ENCODE results near the gene MSGN1.
A peak's percentile ranks its signal among the peaks of the same experiment; 100 is the strongest.
"Not testable (repeated sequence)": the region's sequence is repeated elsewhere in the genome, so short reads cannot be mapped to it uniquely, and the experiment has no call there.

The MSGN1 gene

DNA sequence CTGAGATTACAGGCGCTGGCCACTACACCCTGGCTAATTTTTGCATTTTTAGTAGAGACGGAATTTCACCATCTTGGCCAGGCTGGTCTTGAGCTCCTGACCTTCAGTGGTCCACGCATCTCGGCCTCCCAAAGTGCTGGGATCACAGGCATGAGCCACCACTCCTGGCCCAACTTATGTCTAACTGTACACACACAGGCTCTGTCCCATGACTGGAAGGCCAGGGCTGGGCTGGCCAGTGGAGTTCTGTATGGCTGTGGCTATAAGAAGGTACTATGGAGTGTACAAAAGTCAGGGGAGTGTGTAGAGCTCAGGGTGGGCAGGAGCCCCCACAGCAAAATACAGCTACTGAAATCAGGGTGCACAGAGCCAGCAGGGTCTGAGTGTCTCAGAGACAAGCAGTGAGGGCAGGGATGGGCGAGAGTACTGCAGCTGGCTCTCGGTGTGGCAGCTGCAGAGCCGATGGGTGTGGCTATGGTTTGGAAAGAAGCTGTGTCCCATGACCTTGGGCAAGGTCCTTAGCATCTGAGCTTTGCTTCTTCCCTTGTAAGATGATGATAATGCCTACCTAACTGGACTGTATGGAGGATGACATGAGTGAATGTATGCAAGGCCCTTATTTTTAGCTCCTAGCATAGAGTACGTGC is 10.4 kb upstream of the MSGN1 start:
- no peak for DNase-seq (ENCODE audit: low spot score)

DNA sequence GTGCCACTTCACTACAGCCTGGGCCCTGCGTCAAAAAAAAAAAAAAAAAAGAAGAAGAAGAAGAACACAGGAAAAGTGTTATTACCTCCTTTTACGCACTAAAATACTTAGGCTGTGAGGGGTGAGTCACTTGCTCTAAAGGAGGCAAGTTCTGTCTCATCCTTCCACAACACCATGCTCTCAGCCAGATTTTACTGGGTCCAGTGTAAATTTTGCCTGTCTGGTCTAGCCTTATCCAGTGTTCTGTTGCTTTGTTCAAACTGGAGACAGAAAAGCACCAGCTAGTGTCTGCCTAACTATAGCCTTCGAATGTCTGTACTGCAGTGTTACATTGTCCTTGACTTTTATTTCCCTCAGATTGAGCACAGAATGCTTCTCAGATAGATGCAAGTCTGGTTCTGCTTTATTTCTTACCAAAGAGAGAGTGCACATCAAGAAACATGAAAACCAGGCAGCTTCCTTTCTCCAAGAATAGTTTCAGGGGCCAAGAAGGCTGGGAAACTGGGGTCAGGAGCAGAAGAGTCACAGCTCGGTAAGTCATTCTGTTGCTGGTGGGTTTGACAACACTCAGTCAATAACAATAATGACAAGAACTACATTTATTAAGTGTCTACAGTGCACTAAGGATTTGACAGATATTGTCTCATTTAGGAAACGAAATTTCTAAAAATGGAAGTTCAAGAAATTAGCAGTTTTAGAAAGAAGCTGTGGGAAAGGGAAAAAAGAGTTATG is 3.1 kb upstream of the MSGN1 start:
- no peak for DNase-seq (ENCODE audit: low spot score)

DNA sequence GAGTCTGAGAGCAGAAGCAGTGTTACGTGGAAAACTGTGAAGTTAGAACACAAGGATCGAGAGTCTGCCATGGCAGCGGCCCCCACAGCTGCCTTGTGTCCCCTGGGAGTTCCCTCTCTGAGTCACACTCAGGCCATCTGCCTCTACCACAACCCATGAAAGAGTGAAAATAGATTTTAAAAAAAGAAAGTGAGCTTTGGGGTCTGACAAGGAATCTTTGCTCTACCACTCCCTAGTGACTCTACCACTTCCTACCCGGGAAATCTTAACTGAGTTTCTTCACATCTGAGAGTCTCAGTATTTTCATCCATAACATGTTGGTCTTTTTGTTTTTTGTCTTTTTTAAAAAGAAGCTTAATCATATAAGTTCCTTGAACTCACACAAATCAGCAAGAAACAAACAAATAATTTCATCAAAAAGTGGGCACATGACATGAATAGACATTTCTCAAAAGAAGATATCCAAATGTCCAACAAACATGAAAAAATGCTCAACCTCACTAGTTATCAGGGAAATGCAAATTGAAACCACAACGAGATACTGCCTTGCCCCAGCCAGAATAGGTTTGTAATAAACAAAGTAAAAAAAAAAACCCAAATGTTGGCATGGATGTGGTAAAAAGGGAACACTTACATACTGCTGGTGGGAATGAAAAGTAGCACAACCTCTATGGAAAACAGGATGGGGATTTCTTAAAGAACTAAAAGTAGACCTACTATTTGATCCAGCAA is 2.4 kb upstream of the MSGN1 start:
- no peak for DNase-seq (ENCODE audit: low spot score)

DNA sequence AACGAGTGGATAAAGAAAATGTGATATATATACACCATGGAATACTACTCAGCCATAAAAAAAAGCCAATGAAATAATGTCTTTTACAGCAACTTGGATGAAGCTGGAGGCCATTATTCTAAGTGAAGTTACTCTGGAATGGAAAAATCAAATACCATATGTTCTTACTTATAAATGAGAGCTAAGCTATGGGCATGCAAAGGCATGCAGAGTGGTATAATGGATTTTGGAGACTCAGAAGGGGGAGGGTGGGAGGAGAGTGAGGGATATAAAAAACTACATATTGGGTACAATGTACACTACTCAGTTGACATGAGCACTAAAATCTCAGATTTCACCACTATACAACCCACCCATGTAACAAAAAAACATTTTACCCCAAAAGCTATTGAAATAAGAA is 1.7 kb upstream of the MSGN1 start:
- DNase-seq (ENCODE audit: low spot score): no peak

DNA sequence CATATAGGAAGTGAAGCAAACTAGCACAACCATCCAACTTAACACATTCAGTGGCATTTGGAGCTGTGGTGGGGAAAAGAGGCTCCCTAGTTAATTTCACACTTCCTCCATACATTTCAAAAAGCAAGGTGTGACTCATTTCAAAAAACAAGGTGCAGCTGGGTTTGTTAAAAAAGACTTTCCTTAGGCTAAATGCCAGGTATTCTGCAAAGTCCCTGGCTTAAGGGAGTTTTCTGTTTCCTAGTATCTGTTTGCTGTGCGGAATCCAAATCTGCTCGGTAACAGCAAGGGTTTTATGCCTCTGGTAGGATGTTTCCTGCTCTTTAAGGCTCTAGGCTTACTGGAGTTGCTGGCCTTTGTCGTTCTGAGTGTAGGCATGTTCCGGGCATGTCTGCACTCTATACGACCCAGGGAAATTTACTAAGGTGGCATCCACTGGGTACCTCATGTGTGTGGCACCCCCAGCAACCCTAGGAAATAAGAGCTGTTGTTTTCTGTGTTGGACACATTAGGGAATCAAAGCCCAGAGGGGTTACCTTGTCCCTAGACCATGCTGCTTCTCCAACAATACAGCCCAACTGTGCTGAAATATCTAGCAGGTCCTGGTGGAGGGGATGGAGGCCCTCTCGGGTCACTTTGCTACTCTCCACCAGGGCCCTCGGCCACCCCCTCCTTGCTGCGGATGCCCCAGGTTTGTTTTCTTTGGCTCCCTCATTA is 634 bp upstream of the MSGN1 start:
- no peak for DNase-seq (ENCODE audit: low spot score)

DNA sequence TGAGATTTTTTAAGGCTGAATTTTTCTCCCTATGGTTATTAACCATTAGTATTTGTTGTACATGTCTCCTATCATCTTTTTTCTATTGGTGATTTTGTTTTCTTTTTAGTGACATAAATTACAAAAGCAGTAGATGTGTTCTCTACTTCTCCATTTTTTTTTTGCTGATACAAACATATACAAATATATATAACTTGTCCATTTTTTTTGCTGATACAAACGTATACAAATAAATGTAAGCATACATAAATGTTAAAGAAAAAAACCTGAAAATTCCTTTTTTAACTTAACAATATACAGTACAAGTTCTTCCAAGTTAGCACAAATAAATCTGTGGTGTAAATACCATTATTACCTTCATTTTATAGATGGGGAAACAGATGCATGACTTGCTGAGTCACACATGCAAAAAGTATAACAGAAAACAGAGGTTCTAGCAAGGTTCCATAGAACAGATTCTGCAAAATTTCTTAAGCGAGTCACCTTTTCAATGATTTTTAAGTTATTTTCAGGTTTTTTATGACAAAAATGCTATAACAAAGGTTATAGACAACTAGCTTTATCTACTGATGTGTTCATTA is 2.1 kb downstream of the MSGN1 start:
- no peak for DNase-seq (ENCODE audit: low spot score)

DNA sequence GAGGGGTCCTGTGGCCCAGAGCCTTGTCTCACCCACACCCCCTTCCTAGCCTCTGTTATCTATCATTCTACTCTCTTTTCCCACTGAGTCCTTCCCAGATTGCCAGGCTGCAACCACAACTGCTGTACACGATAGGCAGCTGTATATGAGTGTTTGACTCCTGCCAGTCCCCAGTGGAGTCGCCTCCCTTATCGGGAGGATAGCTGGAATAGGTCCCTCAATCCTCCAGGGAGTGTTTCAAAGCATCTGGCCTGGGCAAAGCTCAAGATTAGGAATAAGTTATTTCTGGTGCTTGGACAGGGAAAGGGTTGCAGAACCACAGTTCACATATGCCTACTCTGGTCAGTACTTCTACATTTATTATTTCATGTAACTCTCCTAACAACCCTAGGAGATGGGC is 4.8 kb downstream of the MSGN1 start:
- no peak for DNase-seq (ENCODE audit: low spot score)

DNA sequence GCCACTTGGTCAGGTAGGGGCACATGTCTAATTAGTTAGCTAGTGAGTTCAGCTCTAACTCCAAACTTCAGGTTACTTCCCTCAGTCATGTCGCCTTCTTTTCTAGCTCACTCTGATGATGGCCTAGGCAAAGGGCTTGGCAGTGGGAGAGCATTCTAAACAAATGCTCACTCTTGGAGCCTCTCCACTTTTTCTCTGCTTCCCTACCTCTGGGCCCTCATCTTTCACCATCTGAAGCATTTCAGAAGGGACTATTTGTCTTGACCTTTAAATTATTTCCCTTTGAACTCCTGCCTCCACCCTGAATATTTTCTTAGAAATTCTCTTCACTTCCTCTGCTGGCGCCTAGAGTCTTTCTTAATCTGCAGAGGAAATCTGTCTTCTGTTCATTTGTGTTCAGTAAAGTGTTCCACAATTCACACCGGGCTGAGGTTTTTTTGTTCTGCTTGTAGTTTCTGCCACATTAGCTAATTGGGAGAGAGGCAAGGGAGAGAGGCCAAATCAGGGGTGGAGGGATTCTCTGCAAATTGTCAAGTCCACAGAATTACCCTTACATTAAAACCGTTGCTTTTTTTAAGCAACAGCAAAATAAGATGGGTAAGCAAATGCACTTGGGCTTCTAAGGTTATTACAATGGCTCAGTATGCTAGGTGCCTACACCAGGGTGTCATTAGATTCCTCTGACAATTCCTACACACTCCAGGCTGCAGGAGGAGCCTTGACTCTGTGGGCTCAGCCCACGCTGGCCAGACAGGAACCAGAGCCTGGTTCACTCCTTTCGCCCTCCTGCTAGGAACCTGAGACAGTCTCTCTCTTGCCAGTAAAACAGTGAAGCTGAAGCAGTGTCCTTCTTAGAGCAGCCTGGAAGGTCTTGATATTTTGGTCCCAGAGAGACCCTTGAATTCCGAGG is 5.5 kb downstream of the MSGN1 start:
- DNase-seq (ENCODE audit: low spot score): no peak

DNA sequence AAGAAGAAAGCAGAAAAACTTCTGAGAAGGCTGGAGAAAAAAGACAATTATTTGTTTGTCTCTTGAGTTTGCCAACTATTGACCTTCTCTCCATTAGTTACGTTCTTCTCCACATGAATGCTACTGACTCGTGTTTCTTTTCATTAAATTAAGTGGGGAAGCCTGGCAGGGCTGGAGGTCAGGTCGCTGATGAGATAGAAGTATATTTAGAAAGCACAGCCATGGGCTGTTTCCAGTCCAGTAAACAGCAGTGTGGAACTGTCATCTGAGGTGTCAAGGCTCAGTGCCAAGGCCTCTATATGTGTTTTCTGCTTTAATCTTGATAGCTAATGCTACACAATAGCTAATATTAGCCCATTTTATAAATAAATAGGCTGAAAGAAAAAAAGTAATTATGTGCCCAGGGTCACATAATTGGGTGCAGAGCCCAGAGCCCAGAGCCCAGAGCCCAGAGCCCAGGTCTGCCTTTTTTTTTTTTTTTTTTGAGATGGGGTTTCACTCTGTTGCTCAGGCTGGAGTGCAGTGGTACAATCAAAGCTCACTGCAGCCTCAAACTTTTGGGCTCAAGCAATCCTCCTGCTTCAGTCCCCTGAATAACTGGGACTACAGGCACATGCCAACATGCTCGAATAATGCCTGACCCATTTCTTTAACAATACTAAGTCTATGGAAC is 6.3 kb downstream of the MSGN1 start:
- no peak for DNase-seq (ENCODE audit: low spot score)

DNA sequence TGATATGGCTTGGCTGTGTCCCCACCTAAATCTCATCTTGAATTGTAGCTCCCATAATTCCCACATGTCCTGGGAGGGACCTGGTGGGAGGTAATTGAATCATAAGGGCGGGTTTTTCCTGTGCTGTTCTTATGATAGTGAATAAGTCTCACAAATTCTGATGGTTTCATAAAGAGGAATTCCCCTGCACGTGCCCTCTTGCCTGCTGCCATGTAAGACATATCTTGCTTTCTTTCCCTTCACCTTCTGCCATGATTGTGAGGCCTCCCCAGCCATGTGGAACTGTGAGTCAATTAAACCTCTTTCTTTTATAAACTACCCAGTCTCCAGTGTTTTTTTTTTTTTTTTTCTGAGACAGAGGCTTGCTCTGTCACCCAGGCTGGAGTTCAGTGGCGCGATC is 7.4 kb downstream of the MSGN1 start:
- DNase-seq (ENCODE audit: low spot score): not testable (repeated sequence)

DNA sequence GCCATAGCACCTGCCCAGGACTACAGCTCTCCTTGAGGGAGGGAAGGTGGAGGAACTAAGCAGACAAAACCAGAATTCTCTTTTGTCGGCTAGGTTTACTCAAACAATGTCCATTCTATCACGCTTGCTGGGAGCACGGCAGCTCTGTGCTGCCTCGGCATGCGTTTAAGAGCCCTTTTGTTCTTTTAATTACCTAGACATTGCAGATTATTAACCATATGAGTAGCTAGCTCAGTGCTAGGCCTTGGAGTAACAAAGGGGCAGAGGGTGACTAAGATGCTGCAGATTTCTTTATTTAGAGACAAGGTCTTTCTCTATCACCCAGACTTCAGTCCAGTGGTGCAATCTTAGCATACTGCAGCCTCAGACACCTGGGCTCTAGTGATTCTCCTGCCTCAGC is 11.1 kb downstream of the MSGN1 start:
- no peak for DNase-seq (ENCODE audit: low spot score)

DNA sequence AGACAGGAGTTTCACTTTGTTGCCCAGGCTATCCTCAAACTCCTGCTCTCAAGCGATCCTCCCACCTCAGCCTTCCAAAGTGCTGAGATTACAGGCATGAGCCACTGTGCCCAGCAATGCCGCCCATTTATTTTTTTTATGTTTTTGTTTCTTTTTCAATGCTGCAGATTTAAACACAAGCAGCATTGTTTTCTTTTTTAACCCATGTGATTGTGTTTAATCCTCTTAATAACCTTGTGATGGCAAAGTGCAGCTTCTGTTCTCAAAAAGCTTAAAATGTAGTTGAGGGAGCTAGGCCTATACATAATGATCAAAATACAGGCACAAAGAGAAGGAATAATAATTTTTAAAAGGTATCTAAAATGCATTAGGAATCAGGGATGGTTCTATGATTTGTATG is 11.5 kb downstream of the MSGN1 start:
- DNase-seq (ENCODE audit: low spot score): no peak

DNA sequence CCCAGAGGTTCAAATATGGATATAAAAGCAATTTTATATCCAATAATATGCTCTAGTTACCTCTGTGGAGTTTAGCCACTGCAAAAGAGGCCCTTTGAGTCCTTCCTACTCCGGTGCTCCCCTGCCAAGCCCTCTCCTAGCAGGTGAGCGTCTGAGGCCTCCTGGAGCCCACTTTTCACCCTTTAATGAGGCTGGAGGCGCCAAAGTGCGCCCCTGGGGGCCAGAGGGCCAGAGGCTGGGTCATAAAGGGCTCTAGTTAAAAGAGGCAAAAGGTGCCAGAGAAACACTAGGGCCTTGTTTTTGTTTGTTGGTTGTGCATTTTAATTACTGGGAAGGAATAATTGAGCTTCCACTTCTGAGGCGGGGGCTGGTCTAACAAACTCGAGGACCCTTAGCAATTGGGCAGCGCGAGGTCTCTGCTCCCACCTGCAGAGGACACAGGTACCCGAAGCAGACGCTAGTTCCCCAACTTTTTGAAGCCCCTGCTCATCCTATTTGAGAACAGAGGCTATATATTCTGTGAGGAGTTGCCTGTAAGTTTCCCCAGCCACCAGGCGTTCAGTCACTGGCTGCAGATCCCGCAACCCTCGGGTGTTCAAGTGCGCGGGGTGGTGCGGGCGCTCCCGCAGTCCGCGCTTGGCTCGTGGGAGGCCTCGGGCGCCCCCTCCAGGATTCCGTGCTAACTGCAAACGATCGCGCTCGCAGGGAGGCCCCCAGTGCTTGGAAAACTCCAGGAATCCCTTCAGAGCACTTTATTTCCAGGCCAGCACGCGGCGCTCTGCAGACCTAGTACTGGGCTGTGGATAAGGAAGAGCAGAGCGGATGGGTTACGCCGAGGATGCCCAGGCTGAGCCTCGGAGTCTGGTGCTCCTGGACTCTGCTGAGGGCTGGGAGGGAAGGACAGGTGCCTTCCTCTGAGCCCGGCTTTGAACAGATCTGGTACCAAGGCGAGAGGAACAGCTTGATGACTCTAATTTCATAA is 14.1 kb downstream of the MSGN1 start:
- peak; percentile 14 for DNase-seq (ENCODE audit: low spot score)

DNA sequence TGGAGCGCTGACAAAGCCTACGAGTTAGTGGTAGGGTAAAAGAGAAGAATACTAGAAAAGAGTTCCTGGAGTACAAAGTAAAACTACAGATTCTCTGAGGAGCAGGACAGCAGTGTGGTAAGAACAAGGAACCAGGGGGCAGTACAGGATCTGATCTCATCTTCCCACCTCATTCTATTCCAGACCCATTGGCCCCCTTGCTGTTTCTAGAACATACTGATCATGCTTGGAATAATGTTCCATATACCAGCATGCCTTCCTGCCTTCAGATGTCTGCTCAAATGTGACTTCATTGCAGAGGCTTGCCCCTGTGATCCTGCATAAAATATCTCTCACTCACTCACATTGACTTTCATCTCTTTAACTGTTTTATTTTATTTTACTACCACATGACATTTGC is 19.3 kb downstream of the MSGN1 start:
- DNase-seq (ENCODE audit: low spot score): no peak

DNA sequence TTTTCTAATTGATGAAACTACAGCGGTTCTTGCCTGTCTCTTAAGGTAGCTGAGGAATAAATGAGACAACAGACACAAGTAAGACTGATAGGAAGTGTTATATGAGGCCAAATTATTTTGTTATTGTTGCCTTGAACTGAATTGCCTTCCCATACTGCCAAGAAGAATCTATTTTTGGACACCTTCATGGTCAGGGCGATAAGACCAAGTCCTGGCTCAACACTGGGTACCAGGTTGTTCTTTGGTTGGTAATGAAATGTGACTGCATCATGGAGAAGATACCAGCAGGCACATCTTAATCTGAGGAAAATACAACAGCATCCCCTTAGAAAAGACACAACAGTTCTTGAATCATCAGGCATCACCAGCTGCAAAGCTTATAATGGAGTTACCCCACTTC is 23.7 kb downstream of the MSGN1 start:
- DNase-seq (ENCODE audit: low spot score): no peak

DNA sequence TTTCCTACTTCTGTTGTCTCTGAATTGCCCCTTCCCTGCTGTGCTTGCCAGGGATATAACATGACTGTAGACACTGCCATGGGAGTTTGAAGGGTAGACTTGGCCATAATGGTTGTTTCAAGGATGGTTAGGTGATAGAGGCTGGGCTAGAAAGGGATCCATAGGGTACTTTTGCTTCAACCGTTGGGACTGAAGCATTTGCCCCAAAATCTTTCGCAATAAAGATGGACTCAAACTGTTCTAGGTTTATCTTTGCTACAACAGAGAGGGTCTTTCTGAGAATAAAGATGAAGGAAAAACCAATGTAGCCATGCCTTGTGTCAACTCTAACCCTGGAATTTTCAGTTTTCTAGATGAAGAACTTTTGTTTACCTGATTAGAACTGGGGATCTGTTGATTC is 27.2 kb downstream of the MSGN1 start:
- no peak for DNase-seq (ENCODE audit: low spot score)

DNA sequence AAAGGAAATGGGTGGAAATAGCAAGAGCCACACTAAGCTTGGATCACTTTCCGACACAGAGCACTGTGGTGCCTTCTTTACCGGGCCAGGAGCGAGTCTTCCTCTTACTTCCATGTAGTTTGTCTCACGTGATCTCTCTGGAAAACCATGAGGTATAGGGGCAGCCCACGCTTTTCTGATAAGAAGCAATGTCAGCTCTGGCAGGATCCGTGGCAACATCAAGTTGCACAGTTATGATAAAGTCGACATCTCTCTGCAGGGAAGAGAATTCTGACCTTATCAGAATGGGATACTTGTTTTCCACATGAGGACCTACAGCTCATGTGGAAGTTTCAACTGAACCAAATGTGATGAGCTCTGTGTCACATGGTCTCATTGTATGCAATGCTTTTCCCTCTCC is 29.5 kb downstream of the MSGN1 start:
- no peak for DNase-seq (ENCODE audit: low spot score)

DNA sequence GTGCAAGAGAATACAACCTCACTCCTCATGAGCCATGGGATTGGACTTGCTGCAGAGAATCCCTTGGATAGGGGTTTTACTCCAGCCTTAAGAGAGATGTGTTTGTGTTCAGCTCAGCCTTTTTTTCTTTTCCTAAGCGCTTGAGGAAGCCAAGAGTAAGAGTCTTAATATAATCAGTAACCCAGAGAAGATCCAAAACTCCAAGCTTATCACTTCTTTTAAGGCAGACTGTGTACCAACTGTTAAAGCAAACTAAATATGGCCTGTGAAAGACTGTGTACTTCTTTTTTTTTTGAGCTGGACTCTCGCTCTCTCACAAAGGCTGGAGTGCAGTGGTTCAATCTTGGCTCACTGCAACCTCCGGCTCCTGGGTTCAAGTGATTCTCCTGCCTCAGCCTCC is 30.4 kb downstream of the MSGN1 start:
- no peak for DNase-seq (ENCODE audit: low spot score)

DNA sequence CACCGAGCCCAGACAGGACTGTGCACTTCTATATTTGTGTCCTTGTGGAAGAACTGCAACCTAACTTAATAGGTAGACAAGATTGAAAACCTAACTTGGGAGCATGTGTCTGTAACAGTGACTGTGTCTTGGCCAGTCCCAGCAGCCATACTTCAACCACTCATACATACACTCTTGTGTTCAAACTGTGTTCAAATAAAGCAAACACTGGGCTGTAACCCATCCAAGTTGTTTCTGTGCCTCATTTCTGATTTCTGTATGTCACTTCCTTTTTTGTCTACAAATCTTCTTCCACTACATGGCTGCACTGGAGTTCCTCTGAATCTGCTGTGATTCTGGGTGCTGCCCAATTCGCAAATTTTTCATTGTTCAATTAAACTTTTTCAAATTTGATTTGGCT is 31.0 kb downstream of the MSGN1 start:
- DNase-seq (ENCODE audit: low spot score): no peak

DNA sequence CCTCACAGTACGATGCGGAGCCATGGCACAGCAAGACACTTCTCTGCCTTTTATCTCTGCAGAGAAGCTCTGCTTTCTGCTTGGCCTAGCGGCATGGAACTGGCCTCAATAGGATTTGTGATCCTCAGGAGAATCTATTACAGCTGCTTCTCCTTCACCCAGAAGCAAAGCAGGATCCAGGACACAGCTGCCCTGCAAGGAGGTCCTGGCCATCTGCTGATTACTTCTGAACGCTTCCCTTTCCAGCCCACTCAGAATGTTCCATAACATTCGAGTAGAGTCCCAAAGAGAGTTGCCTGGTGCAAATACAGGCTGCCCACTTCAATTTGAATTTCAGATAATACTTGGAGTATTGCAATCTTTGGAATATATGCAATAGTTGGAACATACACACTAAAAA is 33.0 kb downstream of the MSGN1 start:
- no peak for DNase-seq (ENCODE audit: low spot score)
